Esophagus muscularis mucosa (tissue), 3 donors: ENCODE results near the gene GRIK4.

ENCODE experiments used
- POLR2AphosphoS5 ChIP-seq, 2 donors: sonication (generic); formaldehyde crosslinking; IDR thresholded peaks; one replicate each; pipeline ENCODE4 v1.6.1; 2017; ENCODE audit warnings: antibody characterized with exemption in 2 of 2
- TF ChIP-seq, protein P1 (sequence below), 3 experiments: fragments of 200-600 bp in 2 of 3; fragments of 450-650 bp in 1 of 3; sonication (generic) in 2 of 3; IDR thresholded peaks; one replicate each; pipeline ENCODE4 v1.5.1; 2017 to 2019; ENCODE audit warnings: antibody characterized with exemption in 3 of 3, mild to moderate bottlenecking in 2 of 3, moderate library complexity in 1 of 3

DNA sequence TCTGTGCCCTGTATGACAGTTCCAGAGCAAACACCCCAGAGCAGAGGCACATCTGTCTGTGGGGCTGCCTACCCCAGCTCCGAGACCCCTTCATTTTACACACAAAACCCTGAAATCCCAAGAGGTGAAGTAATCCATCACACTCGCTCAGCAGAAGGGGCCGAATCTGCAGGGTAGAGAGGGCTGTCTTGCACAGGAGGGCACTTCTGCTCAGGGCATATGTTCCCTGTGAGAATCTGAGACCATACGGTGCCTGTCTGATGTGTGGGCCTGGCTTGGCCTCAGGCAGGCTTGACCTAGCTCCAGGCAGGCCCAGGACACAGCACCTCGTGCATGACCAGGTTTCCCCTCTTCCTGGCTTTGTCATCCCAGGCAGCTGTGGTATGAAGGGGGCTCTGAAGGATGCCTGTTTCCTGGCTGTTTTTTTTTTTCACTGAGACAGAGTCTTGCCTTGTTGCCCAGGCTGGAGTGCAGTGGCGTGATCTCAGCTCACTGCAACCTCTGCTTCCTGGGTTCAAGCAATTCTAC, 37.2 kb downstream of the GRIK4 start:
- TF ChIP-seq, protein P1, sequence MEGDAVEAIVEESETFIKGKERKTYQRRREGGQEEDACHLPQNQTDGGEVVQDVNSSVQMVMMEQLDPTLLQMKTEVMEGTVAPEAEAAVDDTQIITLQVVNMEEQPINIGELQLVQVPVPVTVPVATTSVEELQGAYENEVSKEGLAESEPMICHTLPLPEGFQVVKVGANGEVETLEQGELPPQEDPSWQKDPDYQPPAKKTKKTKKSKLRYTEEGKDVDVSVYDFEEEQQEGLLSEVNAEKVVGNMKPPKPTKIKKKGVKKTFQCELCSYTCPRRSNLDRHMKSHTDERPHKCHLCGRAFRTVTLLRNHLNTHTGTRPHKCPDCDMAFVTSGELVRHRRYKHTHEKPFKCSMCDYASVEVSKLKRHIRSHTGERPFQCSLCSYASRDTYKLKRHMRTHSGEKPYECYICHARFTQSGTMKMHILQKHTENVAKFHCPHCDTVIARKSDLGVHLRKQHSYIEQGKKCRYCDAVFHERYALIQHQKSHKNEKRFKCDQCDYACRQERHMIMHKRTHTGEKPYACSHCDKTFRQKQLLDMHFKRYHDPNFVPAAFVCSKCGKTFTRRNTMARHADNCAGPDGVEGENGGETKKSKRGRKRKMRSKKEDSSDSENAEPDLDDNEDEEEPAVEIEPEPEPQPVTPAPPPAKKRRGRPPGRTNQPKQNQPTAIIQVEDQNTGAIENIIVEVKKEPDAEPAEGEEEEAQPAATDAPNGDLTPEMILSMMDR (IDR thresholded peaks at IDR 0.05), result no peak
- no peak for TF ChIP-seq POLR2AphosphoS5 (IDR thresholded peaks at IDR 0.05)
